PC-3 (cell line): ENCODE measurements around the gene TYRO3. TPM values are rescaled to one million over a fixed set of nuclear protein-coding genes. Genes with fewer than 3 reads are reported as not detected.

Experiments
- ATAC-seq: fragments of 200-7000 bp; cut with Tn5 transposase; 2 replicates; pipeline ENCODE4 v1.9.1; 2020; ENCODE audit warnings: mild to moderate bottlenecking, moderate library complexity
- BruUV-seq: library from RNA; stranded (reverse); fragments of 400-500 nt; replicated peaks from 2 replicates; lab custom pipeline; 2021; lab: Mats Ljungman, UMichigan
- CTCF ChIA-PET: fragments of 300-600 bp; sonication (Branson Sonifier 250); formaldehyde crosslinking; loops from one replicate; lab custom pipeline; 2022; ENCODE audit warnings: antibody characterized with exemption; lab: Charles Lee
- POLR2A ChIA-PET: fragments of 300-600 bp; sonication (Branson Sonifier 250); formaldehyde crosslinking; loops from one replicate; lab custom pipeline; 2022; ENCODE audit warnings: antibody characterized with exemption; ENCODE audit not compliant: unreplicated experiment; lab: Charles Lee
- DNase-seq: peaks from one replicate; pipeline ENCODE4 v3.0.0-alpha.2; 2015
- H2AFZ ChIP-seq: fragments of 300-600 bp; sonication (generic); 2 replicates; pipeline ENCODE4 v1.6.0; 2016; ENCODE audit warnings: antibody characterized with exemption, low read length
- H3F3A ChIP-seq: fragments of 300-600 bp; sonication (generic); one replicate; pipeline ENCODE4 v1.6.0; 2017; ENCODE audit warnings: antibody characterized with exemption, low read length, control low read depth, mild to moderate bottlenecking; ENCODE audit not compliant: unreplicated experiment
- H3K27ac ChIP-seq: fragments of 300-600 bp; sonication (generic); 2 replicates; pipeline ENCODE4 v1.5.1; 2016; ENCODE audit warnings: mild to moderate bottlenecking, low read length
- H3K27me3 ChIP-seq: fragments of 300-600 bp; sonication (generic); 2 replicates; pipeline ENCODE4 v1.6.1; 2016; ENCODE audit warnings: low read length, mixed read lengths
- H3K36me3 ChIP-seq: fragments of 300-600 bp; sonication (generic); 2 replicates; pipeline ENCODE4 v1.6.1; 2016; ENCODE audit warnings: low read depth, mixed run types, low read length, mixed read lengths
- H3K4me1 ChIP-seq: fragments of 300-600 bp; sonication (generic); 2 replicates; pipeline ENCODE4 v1.5.1; 2016; ENCODE audit warnings: low read length; ENCODE audit not compliant: insufficient read depth
- H3K4me2 ChIP-seq: fragments of 300-600 bp; sonication (generic); 2 replicates; pipeline ENCODE4 v1.6.0; 2016; ENCODE audit warnings: low read length
- H3K4me3 ChIP-seq: fragments of 300-600 bp; sonication (generic); 2 replicates; pipeline ENCODE4 v1.5.1; 2016; ENCODE audit warnings: mild to moderate bottlenecking, low read length, mixed read lengths
- H3K79me2 ChIP-seq: fragments of 300-600 bp; sonication (generic); 2 replicates; pipeline ENCODE4 v1.6.1; 2017; ENCODE audit warnings: low read length, mixed read lengths
- H3K9ac ChIP-seq: fragments of 300-600 bp; sonication (generic); 2 replicates; pipeline ENCODE4 v1.6.0; 2016; ENCODE audit warnings: mild to moderate bottlenecking, low read length
- H3K9me2 ChIP-seq: fragments of 300-600 bp; sonication (generic); replicated peaks from 2 replicates; pipeline ENCODE4 v1.6.1; 2016; ENCODE audit warnings: mixed run types, low read length, mixed read lengths
- H3K9me3 ChIP-seq: fragments of 300-600 bp; sonication (generic); 2 replicates; pipeline ENCODE4 v1.6.1; 2016; ENCODE audit warnings: low read length, mixed read lengths
- H4K20me1 ChIP-seq: fragments of 300-600 bp; sonication (generic); 2 replicates; pipeline ENCODE4 v1.6.1; 2016; ENCODE audit warnings: low read length, mixed read lengths
- CTCF ChIP-seq: fragments of 300-600 bp; sonication (generic); conservative IDR thresholded peaks from 2 replicates; pipeline ENCODE4 v1.5.1; 2017; ENCODE audit warnings: antibody characterized with exemption, low read depth, mild to moderate bottlenecking, low read length
- EZH2 ChIP-seq: fragments of 300-600 bp; sonication (generic); IDR thresholded peaks from one replicate; pipeline ENCODE4 v1.6.1; 2017; ENCODE audit warnings: antibody characterized with exemption, mild to moderate bottlenecking, low read length; ENCODE audit not compliant: unreplicated experiment
- EZH2phosphoT487 ChIP-seq: fragments of 300-600 bp; sonication (generic); IDR thresholded peaks from 2 replicates; pipeline ENCODE4 v1.6.1; 2018; ENCODE audit warnings: mild to moderate bottlenecking, antibody characterized with exemption, low read length, borderline replicate concordance
- intact Hi-C: fragments of 100-400 bp; cut with micrococcal nuclease; formaldehyde crosslinking; loops from 2 replicates; pipeline ENCODE4 v1.9.0; 2023
- total RNA-seq: library from RNA; depleted of rRNA; stranded (reverse); fragments of >200 nt; gene quantifications from 2 replicates; pipeline ENCODE4 v1.2.3, GENCODE V29; 2014

TYRO3 gene
- total RNA-seq, 1 experiment from 2014 or later = 23.5 TPM

- H3K4me3 ChIP-seq = no peak overlapping the region
- no peak for ATAC-seq
- no peak overlapping the region for H3K27ac ChIP-seq
- no peak overlapping the region for H3K9ac ChIP-seq
- no peak overlapping the region for H2AFZ ChIP-seq
- H3K27me3 ChIP-seq = no peaks in the 10 kb centered on the region
- no peaks in the 10 kb centered on the region for H3K9me2 ChIP-seq
- H4K20me1 ChIP-seq = no peaks in the 10 kb centered on the region
- ChIA-PET POLR2A (no interaction called here), CTCF (no interaction called here)
- no peaks in the 10 kb centered on the region for H3K9me3 ChIP-seq
- H3K36me3 ChIP-seq = no peaks in the 10 kb centered on the region
- no peaks in the 10 kb centered on the region for H3K79me2 ChIP-seq
- intact Hi-C loops = no loop called here
- no peaks in the 10 kb centered on the region for H3F3A ChIP-seq
- no peak overlapping the region for H3K4me2 ChIP-seq
- no peak for DNase-seq
- BruUV-seq = no TSS peak
- peaks cover 13% of the 10 kb centered on the region for H3K4me1 ChIP-seq
- TF ChIP-seq EZH2 (no peak), CTCF (no peak), EZH2phosphoT487 (no peak)
Measured at GRCh38 chr15:41511331-41511898, 47.6 kb upstream of the TYRO3 start.

- H3K36me3 ChIP-seq = no peaks in the 10 kb centered on the region
- H3K27ac ChIP-seq = no peak overlapping the region
- no peak overlapping the region for H3K4me2 ChIP-seq
- no peak overlapping the region for H2AFZ ChIP-seq
- no peak overlapping the region for H3K4me3 ChIP-seq
- no peak for DNase-seq
- intact Hi-C loops = no loop called here
- BruUV-seq = no TSS peak
- no peak for TF ChIP-seq CTCF
- no peak for TF ChIP-seq EZH2
- no peak for TF ChIP-seq EZH2phosphoT487
- ATAC-seq = no peak
- H3K79me2 ChIP-seq = no peaks in the 10 kb centered on the region
- peaks cover 13% of the 10 kb centered on the region for H3K4me1 ChIP-seq
- H3K27me3 ChIP-seq = no peaks in the 10 kb centered on the region
- H3K9me3 ChIP-seq = no peaks in the 10 kb centered on the region
- CTCF ChIA-PET = no interaction called here
- POLR2A ChIA-PET = no interaction called here
- no peaks in the 10 kb centered on the region for H3K9me2 ChIP-seq
- no peak overlapping the region for H3K9ac ChIP-seq
- H3F3A ChIP-seq = no peaks in the 10 kb centered on the region
- no peaks in the 10 kb centered on the region for H4K20me1 ChIP-seq
Measured at GRCh38 chr15:41511899-41512369, 47.1 kb upstream of the TYRO3 start.

- Histone ChIP-seq H2AFZ (no peak overlapping the region), H3K27me3 (no peaks in the 10 kb centered on the region), H3K9me3 (no peaks in the 10 kb centered on the region), H3K4me2 (no peak overlapping the region), H3K4me3 (no peak overlapping the region), H3K9me2 (no peaks in the 10 kb centered on the region), H3K9ac (no peak overlapping the region), H3K79me2 (no peaks in the 10 kb centered on the region), H3K36me3 (no peaks in the 10 kb centered on the region), H3K4me1 (peaks cover 11% of the 10 kb centered on the region), H3F3A (no peaks in the 10 kb centered on the region), H4K20me1 (no peaks in the 10 kb centered on the region), H3K27ac (no peak overlapping the region)
- intact Hi-C loops = no loop called here
- ATAC-seq (no peak), DNase-seq (no peak)
- TF ChIP-seq EZH2 (no peak), EZH2phosphoT487 (no peak), CTCF (no peak)
- ChIA-PET CTCF (no interaction called here), POLR2A (no interaction called here)
- no TSS peak for BruUV-seq
Measured at GRCh38 chr15:41512512-41512939, 46.5 kb upstream of the TYRO3 start.
